PC-9 (cell line): ENCODE data around the gene RNF157.

ENCODE experiments used
- CTCF ChIP-seq: fragments of 200-600 bp; sonication (generic); conservative IDR thresholded peaks from 2 replicates; pipeline ENCODE4 v1.6.1; 2017; ENCODE audit warnings: mixed run types, antibody characterized with exemption, mild to moderate bottlenecking, moderate library complexity
- EZH2 ChIP-seq: fragments of 200-600 bp; sonication (generic); IDR thresholded peaks from 2 replicates; pipeline ENCODE4 v1.8.0; 2017; ENCODE audit warnings: antibody characterized with exemption, low read depth

DNA sequence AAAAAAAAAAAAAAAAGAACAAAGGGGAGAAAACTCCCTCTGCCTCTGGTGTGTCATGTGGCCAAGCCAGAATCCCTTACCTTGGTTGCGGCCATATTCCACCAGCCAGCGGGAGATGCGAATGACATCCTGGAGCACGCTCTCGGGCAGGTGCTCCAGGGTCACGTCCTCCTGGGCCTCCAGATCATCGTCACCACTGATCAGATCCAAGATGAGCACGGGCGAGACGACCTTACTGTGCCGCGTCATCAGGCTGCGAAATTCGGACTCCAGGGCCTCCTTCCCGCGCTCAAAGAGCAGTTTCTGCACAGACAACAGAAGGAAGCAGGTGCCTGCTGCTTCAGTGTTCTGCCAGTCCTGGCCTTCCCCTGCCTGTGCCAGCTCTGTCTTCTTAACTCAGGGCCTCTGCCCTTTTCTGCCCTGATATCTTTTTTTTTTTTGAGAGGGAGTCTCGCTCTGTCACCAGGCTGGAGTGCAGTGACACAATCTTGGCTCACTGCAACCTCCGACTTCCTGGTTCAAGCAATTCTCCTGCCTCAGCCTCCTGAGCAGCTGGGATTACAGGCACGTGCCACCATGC lies 142.5 kb downstream of the RNF157 start:
- TF ChIP-seq CTCF: no peak
- no peak for TF ChIP-seq EZH2
